ENCODE results near the gene ARHGAP22.

The ARHGAP22 gene

DNA sequence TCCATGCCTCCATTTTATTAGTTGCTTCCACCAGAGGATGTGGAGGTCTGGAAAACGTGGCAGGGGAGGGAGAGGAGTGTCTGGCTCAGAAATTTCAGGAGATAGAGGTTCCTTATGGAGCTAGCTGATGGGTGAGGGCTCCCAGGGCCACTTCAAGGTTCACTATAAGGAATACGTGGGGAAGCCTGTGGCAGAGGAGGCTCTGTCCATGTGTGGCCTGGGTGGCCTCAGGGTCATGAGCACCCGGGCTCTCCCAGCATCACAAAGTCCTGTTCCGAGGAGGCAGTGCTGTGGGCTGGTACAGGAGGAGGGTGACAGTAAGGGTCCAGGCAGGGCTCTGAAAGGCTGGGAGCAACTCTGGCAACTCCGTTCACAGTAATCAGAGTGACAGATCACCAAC is 24.6 kb downstream of the ARHGAP22 start:
- DNase-seq: no peak

DNA sequence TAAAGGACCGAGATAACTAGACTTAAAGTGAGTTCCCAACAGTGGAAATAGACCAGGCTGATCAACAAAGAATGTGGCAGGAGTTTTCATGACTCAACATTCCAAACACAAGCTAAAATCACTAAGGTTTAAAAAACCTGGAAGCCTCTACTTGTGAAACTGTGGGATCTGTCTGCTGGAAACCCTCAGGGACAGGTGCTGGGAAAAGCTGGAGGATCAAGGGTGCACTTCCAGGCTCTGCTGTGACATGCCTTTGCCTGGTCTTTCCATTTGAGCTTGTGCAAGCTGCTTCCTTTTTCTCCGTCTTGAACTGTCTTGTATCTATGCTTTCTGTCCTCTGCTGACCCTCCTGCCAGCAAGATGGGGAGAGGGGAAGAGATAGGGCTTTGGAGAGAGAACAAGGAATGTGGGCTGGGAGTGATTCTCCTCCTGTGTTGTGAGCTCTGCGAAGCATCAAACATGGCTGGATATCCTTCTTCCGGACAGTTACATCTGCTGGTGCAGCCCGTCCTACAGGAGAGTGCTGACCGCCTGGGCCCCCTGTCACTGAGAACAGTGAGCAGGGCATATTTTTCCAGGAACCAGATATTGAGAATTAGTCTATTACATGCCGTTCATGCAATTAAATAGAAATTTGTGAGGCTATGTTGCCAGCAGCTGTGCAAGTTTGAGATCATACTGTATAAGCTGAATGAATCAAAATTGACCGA is 25.5 kb downstream of the ARHGAP22 start:
- DNase-seq: no peak

DNA sequence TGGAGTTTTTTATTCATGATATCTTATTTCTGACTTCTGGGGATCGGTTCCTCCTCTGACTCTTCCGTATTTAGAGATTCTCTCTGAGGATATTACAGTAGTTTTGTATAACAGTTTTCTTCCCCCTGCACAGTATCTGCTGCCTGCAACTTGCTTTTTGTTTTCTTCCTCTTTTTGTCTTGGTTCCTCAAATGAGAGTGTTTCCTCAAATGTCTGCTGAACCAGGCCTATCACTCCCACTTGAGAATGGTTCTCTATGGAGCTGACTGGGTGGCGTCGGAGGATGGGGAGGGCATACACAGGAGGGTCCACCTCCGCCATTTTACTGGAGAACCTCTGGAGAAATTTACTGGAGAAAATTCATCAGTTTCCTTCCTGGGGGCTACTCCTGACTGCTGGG is 27.7 kb downstream of the ARHGAP22 start:
- peak; percentile 93 for DNase-seq

DNA sequence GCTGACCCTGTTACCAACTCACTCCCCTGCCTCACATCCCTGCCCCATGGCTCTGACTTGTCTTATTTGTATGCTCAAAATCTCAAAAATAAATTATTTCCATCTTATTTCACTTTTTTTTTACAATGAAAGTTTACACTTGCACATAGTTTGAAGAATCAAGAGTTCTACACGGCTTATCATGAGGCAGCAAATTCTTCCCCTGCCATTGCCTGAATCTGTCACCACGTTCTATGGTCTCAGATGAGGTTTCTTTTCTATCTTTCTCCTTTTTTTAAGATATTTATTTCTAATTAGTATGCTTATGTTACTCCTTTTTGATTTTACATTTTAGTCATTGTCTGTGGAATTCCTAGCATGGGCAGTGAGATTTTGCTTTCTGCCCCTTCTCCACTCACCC is 28.4 kb downstream of the ARHGAP22 start:
- DNase-seq: peak; percentile 38

DNA sequence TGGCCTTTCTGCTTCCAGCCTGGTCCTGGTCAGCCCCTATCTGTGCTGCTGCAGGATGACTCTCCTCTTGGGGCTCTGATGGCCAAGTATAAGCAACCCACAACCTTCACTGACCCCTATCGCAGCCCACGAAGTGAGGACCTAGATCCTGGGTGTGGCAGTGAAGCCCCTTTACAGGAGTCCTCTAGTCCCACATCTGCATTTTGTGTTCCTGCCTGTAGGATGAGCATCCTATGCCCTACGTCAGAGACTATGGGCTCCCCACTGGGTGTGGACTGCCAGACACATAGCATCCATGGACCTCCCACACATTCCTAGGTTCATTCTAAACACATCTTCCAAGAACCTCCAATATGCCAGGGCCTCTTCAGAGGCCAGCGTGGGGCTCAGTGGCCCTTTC is 29.0 kb downstream of the ARHGAP22 start:
- DNase-seq: no peak

DNA sequence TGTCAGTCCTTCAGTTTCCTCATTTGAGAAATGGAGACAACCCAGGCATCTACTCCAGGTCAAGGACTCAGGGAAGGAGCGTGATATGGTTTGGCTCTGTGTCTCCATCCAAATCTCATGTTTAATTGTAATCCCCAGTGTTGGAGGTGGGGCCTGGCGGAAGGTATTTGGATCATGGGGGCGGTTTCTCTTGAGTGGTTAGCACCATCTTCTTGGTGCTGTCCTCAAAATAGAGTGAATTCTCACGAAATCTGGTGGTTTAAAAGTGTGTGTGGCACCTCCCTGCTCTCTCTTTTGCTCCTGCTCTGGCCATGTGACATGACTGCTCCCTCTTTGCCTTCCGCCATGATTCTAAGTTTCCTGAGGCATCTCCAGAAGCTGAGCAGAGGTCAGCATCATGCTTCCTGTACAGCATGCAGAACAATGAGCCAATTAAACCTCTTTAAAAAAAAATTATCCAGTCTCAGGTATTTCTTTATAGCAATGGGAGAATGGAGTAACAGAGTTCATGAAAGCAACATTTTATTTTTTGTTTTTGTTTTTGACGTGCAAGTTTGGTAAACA is 30.0 kb downstream of the ARHGAP22 start:
- DNase-seq: no peak

DNA sequence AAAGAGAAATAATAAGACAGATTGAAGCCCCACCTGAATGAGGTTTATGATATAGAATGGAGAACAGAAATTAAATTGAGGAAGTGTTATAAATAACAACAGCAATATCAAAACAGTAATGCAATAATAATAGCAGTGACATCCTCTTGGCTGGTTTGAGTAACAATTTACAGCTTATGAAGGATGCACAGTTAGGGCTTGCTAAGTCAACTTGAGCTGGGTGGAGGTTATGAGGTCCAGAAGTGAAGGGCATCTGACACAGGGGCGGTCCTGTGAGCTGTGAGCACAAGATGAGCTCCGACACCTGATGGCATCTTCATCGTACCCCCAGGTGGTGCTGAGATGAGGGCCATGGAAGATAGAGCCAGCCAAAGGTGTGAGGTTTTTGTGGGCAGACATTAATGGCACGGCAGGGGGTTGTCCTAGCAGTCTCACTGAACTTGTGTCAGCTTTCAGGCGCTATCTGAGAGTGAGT is 30.5 kb downstream of the ARHGAP22 start:
- DNase-seq: no peak

DNA sequence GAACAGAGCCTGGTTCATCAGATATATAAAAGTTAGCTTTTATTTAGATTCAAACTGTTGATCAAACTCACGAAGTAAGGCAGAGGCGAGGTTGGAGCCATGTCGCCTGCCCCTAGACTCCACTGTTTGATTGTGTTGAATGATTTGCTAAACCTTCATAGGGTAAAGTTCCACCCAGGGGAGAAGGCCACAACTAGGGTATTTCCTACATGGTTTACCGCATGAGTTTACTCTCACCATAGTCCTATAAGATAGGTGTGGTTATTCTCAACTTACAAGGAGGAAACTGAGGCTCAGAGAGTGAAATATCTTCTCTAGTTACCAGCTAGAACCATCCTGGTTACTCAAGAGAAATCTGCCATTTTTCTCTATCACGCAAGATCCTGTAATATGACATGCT is 31.8 kb downstream of the ARHGAP22 start:
- DNase-seq: no peak

DNA sequence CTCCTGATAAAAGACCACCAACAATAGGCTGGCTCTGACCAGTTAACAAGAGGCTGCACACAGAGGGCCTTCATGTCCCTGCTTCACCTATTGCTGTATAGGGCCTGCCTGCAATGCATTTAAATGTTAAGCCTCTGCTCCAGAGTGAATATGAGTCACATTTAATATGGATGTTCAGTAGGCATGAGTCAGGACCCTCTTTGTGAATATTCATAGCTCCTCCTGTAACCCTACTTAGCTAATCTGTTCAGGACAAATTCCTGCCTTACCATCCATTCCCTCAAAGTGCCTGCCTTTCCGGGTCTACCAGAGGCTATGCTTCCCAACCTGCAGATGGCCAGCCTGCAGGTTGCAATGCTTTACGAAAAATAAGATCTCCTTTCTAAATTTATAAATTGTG is 32.5 kb downstream of the ARHGAP22 start:
- no peak for DNase-seq

DNA sequence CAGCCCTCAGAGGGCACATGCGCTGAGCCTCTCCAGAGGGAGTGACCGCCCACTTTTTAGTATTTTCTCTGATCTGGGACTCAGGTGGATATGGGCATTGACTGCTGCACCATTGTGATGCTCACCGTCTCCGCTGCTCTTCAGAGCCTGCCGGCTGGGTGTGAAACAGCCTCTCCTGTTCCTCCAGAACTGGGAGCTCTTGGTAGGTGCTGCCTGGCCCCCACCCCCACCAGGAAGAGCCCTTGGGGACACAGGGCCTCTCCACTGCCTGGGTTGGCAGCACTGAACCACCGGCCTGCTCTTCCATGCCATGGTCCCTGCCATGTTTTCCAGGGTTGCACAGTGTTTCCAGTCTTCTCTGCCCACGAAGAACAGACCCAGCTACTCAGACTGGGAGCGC is 36.3 kb downstream of the ARHGAP22 start:
- no peak for DNase-seq

DNA sequence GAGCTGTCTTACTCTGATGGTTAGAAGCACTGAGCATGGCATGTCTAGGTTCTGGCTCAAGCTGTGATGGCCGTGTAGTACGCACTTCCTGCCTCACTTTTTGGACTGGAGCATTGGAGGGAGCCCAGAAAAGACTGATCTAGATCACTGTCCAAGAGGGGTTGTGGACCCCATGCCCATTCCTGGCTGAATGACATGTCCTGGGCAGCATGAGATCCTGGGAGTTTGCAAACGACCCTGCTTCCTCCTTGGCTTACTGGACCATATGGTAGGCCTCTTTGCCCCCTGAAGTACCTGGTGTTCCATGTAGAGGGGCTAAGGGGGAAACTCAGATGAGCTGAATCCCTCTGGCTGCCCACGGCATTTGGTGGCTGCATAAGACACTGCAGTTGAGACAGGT is 36.7 kb downstream of the ARHGAP22 start:
- DNase-seq: no peak

DNA sequence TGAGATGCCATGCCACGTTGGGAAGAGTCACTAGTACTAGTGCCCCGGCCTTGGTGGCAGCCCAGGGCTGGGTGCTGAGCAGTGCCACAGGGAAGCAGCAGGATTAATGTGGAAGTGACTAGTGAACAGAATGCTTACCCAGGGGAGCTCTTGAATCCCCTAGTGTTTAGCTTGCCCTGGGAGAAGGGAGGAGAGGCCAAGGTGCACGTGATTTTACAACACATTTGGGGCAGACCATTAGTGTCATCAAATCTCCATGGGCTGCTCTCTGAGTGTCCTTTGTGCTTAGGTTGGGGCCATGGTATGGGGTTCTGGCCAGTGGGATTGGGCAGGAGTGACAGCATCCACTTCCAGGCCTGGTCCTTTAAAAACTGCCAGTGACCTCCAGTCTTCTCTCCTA is 37.5 kb downstream of the ARHGAP22 start:
- DNase-seq: no peak

DNA sequence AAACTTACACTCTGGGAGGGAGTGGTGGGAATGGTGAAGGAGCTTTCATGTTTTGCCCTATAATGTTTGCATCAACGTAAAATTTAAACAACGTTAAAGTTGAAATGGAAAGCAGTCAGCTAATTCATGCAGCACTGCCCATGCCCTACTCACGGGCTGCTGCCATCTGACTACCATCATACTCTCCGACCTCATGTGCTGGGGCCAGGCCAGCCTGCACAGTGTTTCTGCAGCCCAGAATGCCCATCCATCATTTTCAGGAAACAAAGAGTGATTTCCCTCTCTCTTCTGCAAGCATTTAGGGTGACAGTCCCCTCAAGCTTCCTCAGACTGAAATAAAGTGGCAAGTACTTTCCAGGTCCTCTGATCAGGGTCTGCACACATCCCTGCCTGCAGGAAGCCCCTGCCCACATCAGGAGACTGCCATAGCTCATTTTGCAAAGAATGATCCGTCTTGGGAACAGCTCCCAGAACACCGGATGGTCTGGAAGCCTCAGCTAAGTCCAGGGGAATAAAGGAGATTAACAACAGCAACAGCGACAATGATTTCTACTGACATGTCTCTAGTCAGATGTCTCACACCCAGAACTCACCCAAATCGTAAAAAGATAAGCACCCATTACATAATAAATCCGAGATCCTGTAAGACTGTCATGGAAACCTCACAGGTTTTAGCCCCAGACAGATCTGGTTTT is 40.3 kb downstream of the ARHGAP22 start:
- DNase-seq: no peak

DNA sequence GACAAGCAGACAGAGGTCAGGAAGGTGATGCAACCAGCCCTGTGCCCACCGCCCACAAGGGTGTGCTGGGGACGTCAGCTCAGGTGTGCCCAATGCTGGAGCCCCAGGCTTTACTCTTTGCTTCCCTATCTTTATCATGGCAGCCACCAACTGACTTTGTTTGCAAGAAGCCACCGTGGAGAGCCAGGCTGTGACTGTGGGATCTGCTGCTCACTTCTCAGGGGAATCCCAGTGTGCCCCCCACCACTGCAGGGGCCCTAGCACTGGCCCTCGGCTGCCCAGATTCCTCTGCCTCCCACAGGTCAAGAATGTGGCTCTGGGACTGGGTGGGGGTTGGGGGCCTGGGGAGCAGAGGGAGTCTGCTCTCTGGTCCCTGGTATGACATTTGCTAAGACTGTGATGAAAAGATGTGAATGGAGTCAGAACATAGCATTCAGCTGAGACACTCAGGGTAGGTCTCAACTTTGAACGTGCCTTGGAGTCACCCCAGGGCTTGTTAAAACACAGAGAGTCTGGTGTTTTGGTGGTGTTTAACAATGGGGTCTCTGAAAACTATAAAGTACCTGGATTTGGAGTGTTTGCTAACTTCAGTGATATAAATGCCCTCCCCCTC is 47.3 kb downstream of the ARHGAP22 start:
- no peak for DNase-seq

DNA sequence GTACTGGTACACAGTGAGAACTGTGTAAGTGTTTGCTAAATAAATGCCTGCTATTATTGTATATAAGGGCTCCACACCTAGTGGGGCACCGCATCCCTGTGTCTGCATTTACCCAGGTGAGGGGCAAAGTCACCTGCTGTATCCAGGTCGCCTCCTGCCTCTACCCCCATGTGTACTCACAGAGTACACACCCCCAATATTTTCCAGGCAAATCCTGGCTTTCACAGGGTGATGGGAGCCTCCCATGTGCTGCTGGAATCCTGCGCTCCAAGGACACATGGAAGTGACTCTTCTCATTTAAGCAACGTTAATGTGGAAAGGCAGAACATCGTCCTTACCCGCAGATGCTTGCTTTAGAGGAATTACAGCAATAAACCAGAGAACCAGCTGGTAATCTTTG is 48.2 kb downstream of the ARHGAP22 start:
- DNase-seq: no peak

DNA sequence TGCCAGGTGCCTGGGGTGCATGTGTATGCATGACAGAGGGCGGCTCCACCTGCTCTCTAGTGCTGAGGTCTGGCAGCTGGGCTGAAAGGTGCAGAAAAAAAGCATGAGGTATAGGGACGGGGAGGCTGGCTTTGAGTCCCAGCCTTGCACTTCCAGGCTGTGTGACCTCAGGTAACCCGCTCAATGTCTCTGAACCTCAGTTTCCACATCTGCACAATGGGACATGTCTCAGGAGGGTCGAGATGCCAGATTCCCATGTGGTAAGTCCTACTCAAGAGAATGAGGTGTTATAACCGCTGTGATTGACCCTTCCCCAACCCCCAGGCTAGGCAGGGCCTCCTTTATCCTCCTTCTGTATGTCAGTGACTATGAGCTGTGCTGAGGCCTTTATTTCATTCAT is 48.8 kb downstream of the ARHGAP22 start:
- no peak for DNase-seq

DNA sequence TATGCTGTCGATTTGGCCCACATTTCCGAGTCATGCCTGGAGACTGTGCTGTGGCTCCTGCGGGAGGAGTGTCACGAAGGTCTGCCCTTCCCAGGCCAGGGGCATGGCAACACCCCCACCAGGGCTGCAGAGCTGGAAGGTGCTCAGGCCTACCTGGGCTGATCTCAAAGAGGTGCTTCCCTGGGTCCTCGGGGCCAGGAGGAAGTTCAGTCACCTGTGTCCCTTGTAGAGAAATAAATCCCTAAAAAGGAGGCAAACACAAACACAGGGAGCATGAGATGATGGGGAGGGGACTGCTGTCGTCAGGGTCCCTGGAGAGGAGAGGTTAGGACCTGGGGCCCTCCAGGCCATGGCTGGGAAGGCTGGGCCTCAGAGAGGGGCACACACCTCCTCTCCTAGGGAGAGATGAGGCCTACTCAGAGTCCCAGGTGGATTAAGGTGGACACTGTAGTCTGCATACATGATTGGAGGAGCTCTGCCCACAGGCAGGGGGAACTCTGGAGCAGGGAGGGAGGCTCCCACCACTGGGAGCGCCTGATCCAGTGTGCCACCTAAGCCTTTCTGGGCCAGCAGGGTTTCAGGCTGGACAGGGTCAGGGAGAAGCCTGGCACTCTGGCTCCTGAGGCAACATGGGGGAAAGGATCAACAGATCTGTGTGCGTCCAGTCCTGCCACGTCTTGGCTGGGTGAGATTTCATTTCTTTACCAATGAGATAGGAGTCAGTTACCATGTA is 49.4 kb downstream of the ARHGAP22 start:
- no peak for DNase-seq

DNA sequence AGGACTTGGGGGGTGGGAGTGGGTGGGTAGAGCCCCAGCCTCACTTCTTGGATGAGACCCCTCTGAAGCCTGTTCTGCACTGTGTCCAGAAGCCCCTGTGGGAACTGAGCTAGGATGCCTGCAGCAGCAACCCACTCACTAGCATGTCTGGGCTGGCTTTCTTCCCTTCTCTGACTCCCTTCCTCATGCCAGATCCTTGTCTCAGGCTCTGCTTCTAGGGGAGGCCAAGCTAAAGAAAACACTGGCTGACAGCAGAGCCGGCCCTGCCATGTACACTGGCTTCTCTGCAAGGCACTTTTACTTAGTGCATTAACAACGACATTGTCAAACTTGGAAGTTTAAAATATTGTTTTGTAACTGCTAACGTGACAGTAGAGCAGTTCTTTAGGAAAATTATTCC is 50.2 kb downstream of the ARHGAP22 start:
- no peak for DNase-seq

DNA sequence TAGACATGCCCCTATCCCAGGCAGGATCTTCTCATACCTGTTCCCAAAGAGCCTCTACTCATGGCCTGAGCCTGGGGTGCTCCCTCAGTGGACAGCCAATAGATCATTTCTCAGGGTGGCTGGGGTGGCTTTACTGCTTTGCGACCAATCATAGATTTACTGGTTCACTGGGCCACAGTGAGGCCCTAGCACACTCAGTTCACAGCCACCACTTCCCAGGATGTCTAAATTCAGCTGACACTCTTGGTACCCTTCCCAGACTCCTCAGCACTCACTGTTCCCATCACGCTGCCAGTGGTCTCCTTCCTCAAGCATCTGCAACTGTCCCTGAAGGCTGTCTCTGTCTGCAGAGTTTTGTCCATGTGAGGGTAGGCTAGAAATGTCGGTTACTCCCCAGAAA is 50.6 kb downstream of the ARHGAP22 start:
- DNase-seq: no peak

DNA sequence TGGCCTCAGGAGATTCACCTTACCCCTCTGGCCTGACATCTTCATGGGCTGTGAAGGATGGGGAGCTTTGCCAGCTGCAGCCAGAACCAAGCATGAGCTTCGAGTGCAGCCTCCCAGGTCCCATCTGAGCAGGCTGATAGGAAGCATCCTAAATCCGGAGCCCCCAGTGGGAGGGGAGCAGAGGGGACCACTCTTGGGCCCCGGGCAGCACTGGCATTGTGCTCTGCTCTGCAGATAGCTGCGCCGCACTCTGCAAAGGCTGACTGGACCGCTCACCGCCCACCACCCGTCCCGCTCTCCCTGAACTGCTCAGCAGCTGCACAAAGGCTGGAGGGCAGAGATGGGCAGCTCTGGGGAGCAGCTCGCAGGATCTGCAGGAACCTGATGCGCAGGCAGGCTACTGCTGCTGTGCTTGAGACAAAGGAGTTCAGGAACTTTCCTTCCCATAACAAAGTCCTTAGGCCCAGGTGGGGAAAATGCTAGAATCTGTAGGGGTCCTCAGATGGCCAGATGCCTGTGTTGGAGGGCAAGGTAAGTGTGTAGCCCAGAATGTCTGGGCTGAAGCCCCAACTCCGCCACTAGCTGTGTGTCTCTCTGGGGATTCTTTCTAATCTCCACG is 51.8 kb downstream of the ARHGAP22 start:
- DNase-seq: no peak

DNA sequence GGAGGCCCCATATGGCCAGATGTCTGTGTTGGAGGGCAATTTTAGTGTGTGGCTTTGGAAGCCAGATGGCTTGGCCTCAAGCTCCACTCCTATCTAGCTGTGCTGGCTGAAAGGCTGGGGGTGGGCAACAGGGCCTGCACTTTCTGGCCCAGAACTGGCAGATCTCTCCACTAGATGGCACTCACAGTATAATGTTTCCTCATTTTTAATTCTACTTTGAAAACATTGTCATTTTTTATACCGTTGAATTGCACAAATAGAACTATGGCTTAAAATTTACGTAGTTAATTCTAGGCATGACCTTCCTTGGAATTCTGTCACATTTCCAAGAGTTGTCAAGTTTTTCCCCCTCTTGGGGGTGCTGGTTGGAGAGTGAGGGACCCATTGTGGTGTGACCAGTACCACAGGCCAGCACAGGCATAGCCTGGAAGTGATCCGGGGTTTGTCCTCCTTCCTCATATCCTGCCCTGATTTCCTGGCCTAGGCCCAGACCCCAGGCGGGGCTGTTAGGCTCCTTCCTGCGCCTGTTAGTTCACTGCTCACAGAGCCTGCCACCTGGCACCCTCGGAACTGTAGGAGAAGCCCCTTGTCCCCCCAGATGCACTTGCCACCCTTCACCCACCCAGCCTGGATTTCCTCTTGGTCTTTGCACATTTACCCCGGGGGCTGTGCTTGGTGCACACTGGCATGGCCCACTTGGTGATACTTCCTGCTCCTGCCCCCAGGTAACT is 52.8 kb downstream of the ARHGAP22 start:
- peak; percentile 84 for DNase-seq

DNA sequence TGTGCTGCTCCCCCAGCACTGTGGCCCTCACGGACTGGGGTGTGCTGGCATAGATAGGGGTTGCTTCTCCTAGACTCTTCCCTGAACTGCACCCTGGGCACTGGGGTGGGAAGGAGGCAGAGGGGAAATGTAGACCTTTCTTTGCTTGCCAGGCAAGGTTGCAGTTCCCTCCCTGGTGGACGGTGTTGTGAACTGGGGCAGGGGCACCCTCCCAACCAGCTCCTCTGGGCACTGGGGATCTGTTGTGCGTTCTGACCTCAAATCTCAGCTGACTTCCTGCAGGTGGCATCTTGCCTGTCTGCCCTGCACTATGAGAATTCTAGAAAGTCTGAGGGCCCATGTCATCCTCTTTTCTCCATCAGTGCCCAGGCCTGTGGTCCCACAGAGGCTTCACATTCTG is 53.9 kb downstream of the ARHGAP22 start:
- no peak for DNase-seq
